Natural killer cell (primary cell): ENCODE results near the gene FARP1. TPM values are rescaled to one million over a fixed set of nuclear protein-coding genes. Genes with fewer than 3 reads are reported as not detected.

ENCODE experiments used
- ATAC-seq, 3 donors: fragments of 150-1000 bp in 2 of 3; fragments of 200-7000 bp in 1 of 3; cut with Tn5 transposase; 1 replicate in 1 of 3; 2 replicates in 2 of 3; pipeline ENCODE4 v1.10.0; 2021; ENCODE audit warnings: mild to moderate bottlenecking in 2 of 3, moderate library complexity in 2 of 3
- DNase-seq, 2 donors: peaks; one replicate each; pipeline versions ENCODE4 v3.0.0 to v3.0.0-alpha.2; 2013 to 2021; ENCODE audit warnings: mixed read lengths in 1 of 2
- H3K27ac ChIP-seq: one replicate; pipeline ENCODE4 v1.5.1; 2013; ENCODE audit warnings: mild to moderate bottlenecking, low read length
- H3K27me3 ChIP-seq: one replicate; pipeline ENCODE4 v1.6.1; 2013; ENCODE audit warnings: low read length; ENCODE audit not compliant: control insufficient read depth, insufficient read depth
- H3K36me3 ChIP-seq: one replicate; pipeline ENCODE4 v1.6.1; 2013; ENCODE audit warnings: low read length; ENCODE audit not compliant: control insufficient read depth, insufficient read depth
- H3K4me1 ChIP-seq: one replicate; pipeline ENCODE4 v1.6.1; 2013; ENCODE audit warnings: low read length; ENCODE audit not compliant: control insufficient read depth, insufficient read depth
- H3K4me3 ChIP-seq: one replicate; pipeline ENCODE4 v1.5.1; 2013; ENCODE audit warnings: low read length
- H3K9me3 ChIP-seq: one replicate; pipeline ENCODE4 v1.6.1; 2013; ENCODE audit warnings: low read length; ENCODE audit not compliant: control insufficient read depth, insufficient read depth
- H3K27ac Mint-ChIP-seq, 2 donors: one replicate each; pipeline ENCODE4 v1.8.0; 2022; ENCODE audit warnings: mild to moderate bottlenecking in 2 of 2, mixed read lengths in 2 of 2, moderate library complexity in 1 of 2
- H3K27me3 Mint-ChIP-seq, 2 donors: one replicate each; pipeline ENCODE4 v1.8.0; 2022; ENCODE audit warnings: low read depth in 2 of 2, mixed read lengths in 2 of 2
- H3K36me3 Mint-ChIP-seq: one replicate; pipeline ENCODE4 v1.8.0; 2022; ENCODE audit warnings: mixed read lengths
- H3K4me1 Mint-ChIP-seq, 2 donors: one replicate each; pipeline ENCODE4 v1.8.0; 2022; ENCODE audit warnings: mixed read lengths in 2 of 2
- H3K4me3 Mint-ChIP-seq: one replicate; pipeline ENCODE4 v1.8.0; 2022; ENCODE audit warnings: mild to moderate bottlenecking, moderate library complexity, mixed read lengths
- H3K9me3 Mint-ChIP-seq, 2 donors: one replicate each; pipeline ENCODE4 v1.8.0; 2022; ENCODE audit warnings: mixed read lengths in 2 of 2
- CTCF ChIP-seq: fragments of 200-600 bp; IDR thresholded peaks from one replicate; pipeline ENCODE4 v1.8.0; 2022; ENCODE audit warnings: antibody characterized with exemption
- WGBS: methylation state at CpG from one replicate; pipeline ENCODE4 v1.1.7; 2013; ENCODE audit warnings: missing lambda C conversion rate; ENCODE audit not compliant: insufficient coverage; 5-methylcytosine and 5-hydroxymethylcytosine counted together
- intact Hi-C: fragments of 100-400 bp; cut with micrococcal nuclease; formaldehyde crosslinking; loops from one replicate; pipeline ENCODE4 v1.14.2; 2022
- total RNA-seq, 4 donors: library from RNA; stranded (reverse); fragments of 120-200 nt in 1 of 4; gene quantifications; one replicate each; pipeline versions ENCODE4 v1.2.3 to v1.2.4, GENCODE V29; 2013 to 2022

FARP1 gene
- total RNA-seq, 3 donors from 2014 or later (not counting 1 experiment from before 2014, with no cell fraction given) = 0.71 to 1.2 (median 1.1) TPM

- no peak overlapping the region for H3K27ac Mint-ChIP-seq
- peaks cover 55 to 81% of the 10 kb centered on the region in 2 donors for H3K4me1 Mint-ChIP-seq
- Histone ChIP-seq H3K27me3 (no peaks in the 10 kb centered on the region), H3K9me3 (no peaks in the 10 kb centered on the region), H3K4me3 (no peak overlapping the region), H3K4me1 (peaks cover 21% of the 10 kb centered on the region), H3K36me3 (peaks cover 7% of the 10 kb centered on the region), H3K27ac (no peak overlapping the region)
- H3K36me3 Mint-ChIP-seq = peaks cover 7% of the 10 kb centered on the region
- H3K9me3 Mint-ChIP-seq = no peaks in the 10 kb centered on the region
- no peak overlapping the region for H3K4me3 Mint-ChIP-seq
- DNase-seq (no peak), ATAC-seq (no peak)
- 90% methylated on average over 10 of the region's 10 CpGs for WGBS
- H3K27me3 Mint-ChIP-seq = peaks cover 22 to 38% of the 10 kb centered on the region in 2 donors
- TF ChIP-seq CTCF = no peak
- intact Hi-C loops = loop anchor here (5.0 kb wide), 1 partner anchor 76 kb away; the partner anchor contains the start of gene STK24
Observed at GRCh38 chr13:98500963-98501421, 358.1 kb downstream of the FARP1 start.

GRCh38 chr13:98503175-98504028 is 360.5 kb downstream of the FARP1 start:
- no peak for TF ChIP-seq CTCF
- peak overlapping the region; percentile 62 for H3K4me3 Mint-ChIP-seq
- no peaks in the 10 kb centered on the region for H3K9me3 Mint-ChIP-seq
- H3K4me1 Mint-ChIP-seq = peaks cover 44 to 78% of the 10 kb centered on the region in 2 donors
- no peak overlapping the region for H3K27ac ChIP-seq
- H3K4me1 ChIP-seq = peaks cover 28% of the 10 kb centered on the region
- ATAC-seq = no peak
- peak overlapping the region in 1 of 2 donors; percentile 57 for H3K27ac Mint-ChIP-seq
- H3K36me3 Mint-ChIP-seq = peaks cover 7% of the 10 kb centered on the region
- peaks cover 5% of the 10 kb centered on the region for H3K27me3 ChIP-seq
- no peak for DNase-seq
- H3K9me3 ChIP-seq = no peaks in the 10 kb centered on the region
- H3K27me3 Mint-ChIP-seq = peaks cover 24 to 48% of the 10 kb centered on the region in 2 donors
- 86% methylated on average over 9 of the region's 10 CpGs for WGBS
- H3K36me3 ChIP-seq = peaks cover 5% of the 10 kb centered on the region
- intact Hi-C loops = loop anchor here (5.0 kb wide), 1 partner anchor 74 kb away; the partner anchor contains the start of gene STK24
- H3K4me3 ChIP-seq = no peak overlapping the region

GRCh38 chr13:98504029-98504351 is 361.1 kb downstream of the FARP1 start:
- peaks cover 48 to 83% of the 10 kb centered on the region in 2 donors for H3K4me1 Mint-ChIP-seq

More at GRCh38 chr13:98504029-98504351, 361.1 kb downstream of the FARP1 start:
- Mint-ChIP-seq H3K9me3 (no peaks in the 10 kb centered on the region), H3K4me3 (peak overlapping the region; percentile 62), H3K36me3 (peaks cover 7% of the 10 kb centered on the region), H3K27me3 (peaks cover 24 to 48% of the 10 kb centered on the region in 2 donors), H3K27ac (peak overlapping the region; percentile 34 to 57)
- WGBS = 83% methylated on average over 1 of the region's 1 CpG
- Histone ChIP-seq H3K4me3 (no peak overlapping the region), H3K9me3 (no peaks in the 10 kb centered on the region), H3K27ac (no peak overlapping the region), H3K27me3 (peaks cover 5% of the 10 kb centered on the region), H3K4me1 (peaks cover 28% of the 10 kb centered on the region), H3K36me3 (peaks cover 3% of the 10 kb centered on the region)
- intact Hi-C loops = loop anchor here (5.0 kb wide), 1 partner anchor 73 kb away; the partner anchor contains the start of gene STK24
- TF ChIP-seq CTCF = no peak
- DNase-seq (no peak), ATAC-seq (no peak)
